PFSK-1 (cell line): ENCODE data around the gene RNU6-1.

Experiments
- FOXP2 ChIP-seq: optimal IDR thresholded peaks from 2 replicates; pipeline ENCODE3; 2011; ENCODE audit warnings: borderline replicate concordance, control low read depth, inconsistent platforms; ENCODE audit not compliant: insufficient read depth; ENCODE audit errors: extremely low read length, extremely low read depth
- POLR2AphosphoS5 ChIP-seq: IDR thresholded peaks from 2 replicates; pipeline ENCODE4 v1.6.1; 2012; ENCODE audit warnings: low read depth, mild to moderate bottlenecking, control low read depth, low read length, moderate library complexity
- SIN3A ChIP-seq: IDR thresholded peaks from 2 replicates; pipeline ENCODE4 v1.6.1; 2012; ENCODE audit warnings: mild to moderate bottlenecking, low read length, moderate library complexity, borderline replicate concordance; ENCODE audit not compliant: insufficient read depth
- TAF1 ChIP-seq: IDR thresholded peaks from 2 replicates; pipeline ENCODE4 v1.6.1; 2012; ENCODE audit warnings: low read length, control low read depth, borderline replicate concordance; ENCODE audit not compliant: insufficient read depth
- TF ChIP-seq, protein P1 (sequence below), 2 experiments: IDR thresholded peaks; 2 replicates each; pipeline versions ENCODE4 v1.6.1 to v1.8.0; 2011 to 2012; ENCODE audit warnings: low read depth in 2 of 2, low read length in 2 of 2, control low read depth in 1 of 2, inconsistent platforms in 1 of 2, mild to moderate bottlenecking in 1 of 2, moderate library complexity in 1 of 2; ENCODE audit not compliant: insufficient read depth in 1 of 2

DNA sequence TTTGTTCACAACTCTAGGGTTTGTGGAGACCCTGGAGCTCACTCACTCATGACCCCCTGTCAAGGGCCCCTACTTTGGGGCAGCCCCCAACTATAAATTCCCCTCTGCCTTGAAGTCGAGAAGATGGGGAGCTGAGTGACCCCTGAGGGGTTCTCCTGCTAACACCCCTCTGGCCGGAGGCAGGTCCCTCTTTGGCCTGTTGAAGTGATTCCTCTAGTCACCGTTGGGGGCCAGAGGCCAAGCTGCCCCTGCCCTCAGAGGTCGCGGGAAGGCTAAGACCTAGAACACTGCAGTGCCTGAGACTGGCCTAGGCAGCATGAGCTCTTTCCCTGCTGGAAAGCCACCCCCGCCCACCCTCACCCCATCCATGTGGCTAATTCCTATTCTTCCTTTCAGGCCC, 30.0 kb downstream of the RNU6-1 start:
- TF ChIP-seq, protein P1, sequence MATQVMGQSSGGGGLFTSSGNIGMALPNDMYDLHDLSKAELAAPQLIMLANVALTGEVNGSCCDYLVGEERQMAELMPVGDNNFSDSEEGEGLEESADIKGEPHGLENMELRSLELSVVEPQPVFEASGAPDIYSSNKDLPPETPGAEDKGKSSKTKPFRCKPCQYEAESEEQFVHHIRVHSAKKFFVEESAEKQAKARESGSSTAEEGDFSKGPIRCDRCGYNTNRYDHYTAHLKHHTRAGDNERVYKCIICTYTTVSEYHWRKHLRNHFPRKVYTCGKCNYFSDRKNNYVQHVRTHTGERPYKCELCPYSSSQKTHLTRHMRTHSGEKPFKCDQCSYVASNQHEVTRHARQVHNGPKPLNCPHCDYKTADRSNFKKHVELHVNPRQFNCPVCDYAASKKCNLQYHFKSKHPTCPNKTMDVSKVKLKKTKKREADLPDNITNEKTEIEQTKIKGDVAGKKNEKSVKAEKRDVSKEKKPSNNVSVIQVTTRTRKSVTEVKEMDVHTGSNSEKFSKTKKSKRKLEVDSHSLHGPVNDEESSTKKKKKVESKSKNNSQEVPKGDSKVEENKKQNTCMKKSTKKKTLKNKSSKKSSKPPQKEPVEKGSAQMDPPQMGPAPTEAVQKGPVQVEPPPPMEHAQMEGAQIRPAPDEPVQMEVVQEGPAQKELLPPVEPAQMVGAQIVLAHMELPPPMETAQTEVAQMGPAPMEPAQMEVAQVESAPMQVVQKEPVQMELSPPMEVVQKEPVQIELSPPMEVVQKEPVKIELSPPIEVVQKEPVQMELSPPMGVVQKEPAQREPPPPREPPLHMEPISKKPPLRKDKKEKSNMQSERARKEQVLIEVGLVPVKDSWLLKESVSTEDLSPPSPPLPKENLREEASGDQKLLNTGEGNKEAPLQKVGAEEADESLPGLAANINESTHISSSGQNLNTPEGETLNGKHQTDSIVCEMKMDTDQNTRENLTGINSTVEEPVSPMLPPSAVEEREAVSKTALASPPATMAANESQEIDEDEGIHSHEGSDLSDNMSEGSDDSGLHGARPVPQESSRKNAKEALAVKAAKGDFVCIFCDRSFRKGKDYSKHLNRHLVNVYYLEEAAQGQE (IDR thresholded peaks at IDR 0.05; ENCODE audit: insufficient read depth in 1 of 2, low read depth in 2 of 2, low read length in 2 of 2), result no peak
- TF ChIP-seq POLR2AphosphoS5 (no peak), TAF1 (no peak), SIN3A (no peak), FOXP2 (no peak)
